Measurements from ENCODE around the gene CHRM4. TPM values are rescaled to one million over a fixed set of nuclear protein-coding genes. Genes with fewer than 3 reads are reported as not detected.

Gene CHRM4
- polyA plus RNA-seq, 1 experiment, result not detected

DNA sequence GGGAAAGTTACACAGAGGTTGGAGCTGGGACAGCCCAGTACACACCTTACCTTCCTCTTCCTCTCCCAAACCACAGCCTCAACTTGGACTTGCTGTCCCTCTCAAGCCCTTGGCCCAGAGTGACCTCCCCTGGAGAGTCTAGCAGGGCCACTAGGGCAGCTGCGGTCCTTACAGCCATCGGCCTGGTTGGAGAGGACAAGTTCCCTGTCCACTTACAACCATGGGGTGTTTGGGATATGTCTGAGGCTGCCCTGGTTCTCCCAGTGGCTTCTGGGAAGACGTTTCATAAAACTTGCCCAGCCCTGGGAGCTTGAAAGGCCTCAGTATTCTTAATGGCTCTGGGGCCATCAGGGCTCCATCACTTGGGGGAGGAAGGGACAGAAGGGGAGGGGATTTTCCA is 57.4 kb downstream of the CHRM4 start:
- Histone ChIP-seq H3K4me3 (ENCODE audit: low read depth, low read length) (no peak overlapping the region), H3K27me3 (ENCODE audit: control insufficient read depth, insufficient read depth, low read length) (peaks cover 48% of the 10 kb centered on the region), H3K9me3 (ENCODE audit: control insufficient read depth, insufficient read depth, low read length) (no peaks in the 10 kb centered on the region; the same call in 1 of the 2 replicates), H3K27ac (ENCODE audit: low read depth, low read length) (no peak overlapping the region)
- no peak for DNase-seq (ENCODE audit: low read depth, low spot score)
- ChIA-PET CTCF (no interaction called here), POLR2A (no interaction called here)
- TF ChIP-seq, protein P1, sequence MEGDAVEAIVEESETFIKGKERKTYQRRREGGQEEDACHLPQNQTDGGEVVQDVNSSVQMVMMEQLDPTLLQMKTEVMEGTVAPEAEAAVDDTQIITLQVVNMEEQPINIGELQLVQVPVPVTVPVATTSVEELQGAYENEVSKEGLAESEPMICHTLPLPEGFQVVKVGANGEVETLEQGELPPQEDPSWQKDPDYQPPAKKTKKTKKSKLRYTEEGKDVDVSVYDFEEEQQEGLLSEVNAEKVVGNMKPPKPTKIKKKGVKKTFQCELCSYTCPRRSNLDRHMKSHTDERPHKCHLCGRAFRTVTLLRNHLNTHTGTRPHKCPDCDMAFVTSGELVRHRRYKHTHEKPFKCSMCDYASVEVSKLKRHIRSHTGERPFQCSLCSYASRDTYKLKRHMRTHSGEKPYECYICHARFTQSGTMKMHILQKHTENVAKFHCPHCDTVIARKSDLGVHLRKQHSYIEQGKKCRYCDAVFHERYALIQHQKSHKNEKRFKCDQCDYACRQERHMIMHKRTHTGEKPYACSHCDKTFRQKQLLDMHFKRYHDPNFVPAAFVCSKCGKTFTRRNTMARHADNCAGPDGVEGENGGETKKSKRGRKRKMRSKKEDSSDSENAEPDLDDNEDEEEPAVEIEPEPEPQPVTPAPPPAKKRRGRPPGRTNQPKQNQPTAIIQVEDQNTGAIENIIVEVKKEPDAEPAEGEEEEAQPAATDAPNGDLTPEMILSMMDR (IDR thresholded peaks at IDR 0.05; ENCODE audit: low read depth, low read length), result no peak

Small RNAs within 50 kb of the gene (small RNA-seq; reads per million reads assigned to genes)
- gene MIR4688 (ENCODE audit: insufficient read length, low read depth), result not detected

Other genes with a start within 250 kb of the CHRM4 start
- gene CREB3L1, start 114.1 kb downstream of the CHRM4 start, polyA plus RNA-seq (2011; rRNA removed), result 24.2 and 33.2 TPM in 2 replicates
- gene DGKZ, start 44.3 kb downstream of the CHRM4 start, polyA plus RNA-seq (2011; rRNA removed), result 15.8 and 23.2 TPM in 2 replicates
- gene MDK, start 10.1 kb downstream of the CHRM4 start, polyA plus RNA-seq (2011; rRNA removed), result 445 and 578 TPM in 2 replicates
- 12.2 and 12.8 TPM in 2 replicates for gene AMBRA1, start 202.2 kb upstream of the CHRM4 start, polyA plus RNA-seq (2011; rRNA removed)
- 4.3 and 4.4 TPM in 2 replicates for gene HARBI1, start 225.5 kb upstream of the CHRM4 start, polyA plus RNA-seq (2011; rRNA removed)
- 57.9 and 62.5 TPM in 2 replicates for gene ATG13, start 225.8 kb upstream of the CHRM4 start, polyA plus RNA-seq (2011; rRNA removed)